Stimulated activated CD8-positive, alpha-beta memory T cell treated with anti-CD3 and anti-CD28 coated beads, Interleukin-2, amount 100 ng/mL, for 48 hours (primary cell): ENCODE data around the gene RABEP2.
A peak's percentile ranks its signal among the peaks of the same experiment; 100 is the strongest.
"Not testable (repeated sequence)": the region's sequence is repeated elsewhere in the genome, so short reads cannot be mapped to it uniquely, and the experiment has no call there.

ENCODE experiments used
- DNase-seq, 2 donors: peaks; one replicate each; pipeline ENCODE4 v3.0.0-alpha.2; 2020; ENCODE audit warnings: low read depth in 2 of 2

The RABEP2 gene

GRCh38 chr16:28879261-28879840 lies 45.7 kb downstream of the RABEP2 start:
- DNase-seq, result no peak

- DNase-seq, result no peak
Observed at GRCh38 chr16:28878083-28878926, 46.7 kb downstream of the RABEP2 start, which contains the start of gene ATP2A1. ATP2A1 (plus strand) TSS chr16:28878488; CDS start chr16:28878672, 184 bp downstream.

- DNase-seq, result no peak
Observed at GRCh38 chr16:28877655-28878000, 47.4 kb downstream of the RABEP2 start.

- DNase-seq, result no peak
Observed at GRCh38 chr16:28876973-28877654, 47.9 kb downstream of the RABEP2 start.

- DNase-seq, result no peak
Observed at GRCh38 chr16:28876019-28876659, 48.9 kb downstream of the RABEP2 start.

- DNase-seq, result no peak
Observed at GRCh38 chr16:28875134-28876018, 49.7 kb downstream of the RABEP2 start.

GRCh38 chr16:28874406-28874805 lies 50.6 kb downstream of the RABEP2 start:
- DNase-seq, result no peak

GRCh38 chr16:28873543-28874201 lies 51.4 kb downstream of the RABEP2 start:
- DNase-seq, result peak; percentile 47

GRCh38 chr16:28872952-28873351 lies 52.1 kb downstream of the RABEP2 start:
- DNase-seq, result no peak

GRCh38 chr16:28869201-28869600 lies 55.8 kb downstream of the RABEP2 start:
- no peak for DNase-seq

- DNase-seq, result not testable (repeated sequence)
Observed at GRCh38 chr16:28867646-28868045, 57.4 kb downstream of the RABEP2 start.

GRCh38 chr16:28867241-28867640 lies 57.8 kb downstream of the RABEP2 start:
- DNase-seq, result no peak

GRCh38 chr16:28866454-28866804 lies 58.6 kb downstream of the RABEP2 start:
- no peak for DNase-seq

GRCh38 chr16:28865722-28866453 lies 59.1 kb downstream of the RABEP2 start:
- DNase-seq, result no peak

GRCh38 chr16:28865001-28865688 lies 59.9 kb downstream of the RABEP2 start:
- DNase-seq, result no peak

- no peak for DNase-seq
Observed at GRCh38 chr16:28863929-28864793, 60.9 kb downstream of the RABEP2 start.

- DNase-seq, result no peak
Observed at GRCh38 chr16:28859326-28859725, 65.7 kb downstream of the RABEP2 start.

- DNase-seq, result no peak
Observed at GRCh38 chr16:28858421-28858820, 66.6 kb downstream of the RABEP2 start.
